Natural killer cell (primary cell): Measurements from ENCODE around the gene BEST3. TPM values are rescaled to one million over a fixed set of nuclear protein-coding genes. Genes with fewer than 3 reads are reported as not detected.

Experiments used
- ATAC-seq, 3 donors: fragments of 150-1000 bp in 2 of 3; fragments of 200-7000 bp in 1 of 3; cut with Tn5 transposase; 1 replicate in 1 of 3; 2 replicates in 2 of 3; pipeline ENCODE4 v1.10.0; 2021; ENCODE audit warnings: mild to moderate bottlenecking in 2 of 3, moderate library complexity in 2 of 3
- DNase-seq, 2 donors: peaks; one replicate each; pipeline versions ENCODE4 v3.0.0 to v3.0.0-alpha.2; 2013 to 2021; ENCODE audit warnings: mixed read lengths in 1 of 2
- H3K27ac ChIP-seq: one replicate; pipeline ENCODE4 v1.5.1; 2013; ENCODE audit warnings: mild to moderate bottlenecking, low read length
- H3K27me3 ChIP-seq: one replicate; pipeline ENCODE4 v1.6.1; 2013; ENCODE audit warnings: low read length; ENCODE audit not compliant: control insufficient read depth, insufficient read depth
- H3K36me3 ChIP-seq: one replicate; pipeline ENCODE4 v1.6.1; 2013; ENCODE audit warnings: low read length; ENCODE audit not compliant: control insufficient read depth, insufficient read depth
- H3K4me1 ChIP-seq: one replicate; pipeline ENCODE4 v1.6.1; 2013; ENCODE audit warnings: low read length; ENCODE audit not compliant: control insufficient read depth, insufficient read depth
- H3K4me3 ChIP-seq: one replicate; pipeline ENCODE4 v1.5.1; 2013; ENCODE audit warnings: low read length
- H3K9me3 ChIP-seq: one replicate; pipeline ENCODE4 v1.6.1; 2013; ENCODE audit warnings: low read length; ENCODE audit not compliant: control insufficient read depth, insufficient read depth
- H3K27ac Mint-ChIP-seq, 2 donors: one replicate each; pipeline ENCODE4 v1.8.0; 2022; ENCODE audit warnings: mild to moderate bottlenecking in 2 of 2, mixed read lengths in 2 of 2, moderate library complexity in 1 of 2
- H3K27me3 Mint-ChIP-seq, 2 donors: one replicate each; pipeline ENCODE4 v1.8.0; 2022; ENCODE audit warnings: low read depth in 2 of 2, mixed read lengths in 2 of 2
- H3K36me3 Mint-ChIP-seq: one replicate; pipeline ENCODE4 v1.8.0; 2022; ENCODE audit warnings: mixed read lengths
- H3K4me1 Mint-ChIP-seq, 2 donors: one replicate each; pipeline ENCODE4 v1.8.0; 2022; ENCODE audit warnings: mixed read lengths in 2 of 2
- H3K4me3 Mint-ChIP-seq: one replicate; pipeline ENCODE4 v1.8.0; 2022; ENCODE audit warnings: mild to moderate bottlenecking, moderate library complexity, mixed read lengths
- H3K9me3 Mint-ChIP-seq, 2 donors: one replicate each; pipeline ENCODE4 v1.8.0; 2022; ENCODE audit warnings: mixed read lengths in 2 of 2
- WGBS: methylation state at CpG from one replicate; pipeline ENCODE4 v1.1.7; 2013; ENCODE audit warnings: missing lambda C conversion rate; ENCODE audit not compliant: insufficient coverage; 5-methylcytosine and 5-hydroxymethylcytosine counted together
- intact Hi-C: fragments of 100-400 bp; cut with micrococcal nuclease; formaldehyde crosslinking; loops from one replicate; pipeline ENCODE4 v1.14.2; 2022
- total RNA-seq, 4 donors: library from RNA; stranded (reverse); fragments of 120-200 nt in 1 of 4; gene quantifications; one replicate each; pipeline versions ENCODE4 v1.2.3 to v1.2.4, GENCODE V29; 2013 to 2022
- TF ChIP-seq, protein P1 (sequence below): fragments of 200-600 bp; IDR thresholded peaks from one replicate; pipeline ENCODE4 v1.8.0; 2022; ENCODE audit warnings: antibody characterized with exemption

BEST3 gene
- total RNA-seq, 3 donors from 2014 or later (not counting 1 experiment from before 2014, with no cell fraction given) = not detected

DNA sequence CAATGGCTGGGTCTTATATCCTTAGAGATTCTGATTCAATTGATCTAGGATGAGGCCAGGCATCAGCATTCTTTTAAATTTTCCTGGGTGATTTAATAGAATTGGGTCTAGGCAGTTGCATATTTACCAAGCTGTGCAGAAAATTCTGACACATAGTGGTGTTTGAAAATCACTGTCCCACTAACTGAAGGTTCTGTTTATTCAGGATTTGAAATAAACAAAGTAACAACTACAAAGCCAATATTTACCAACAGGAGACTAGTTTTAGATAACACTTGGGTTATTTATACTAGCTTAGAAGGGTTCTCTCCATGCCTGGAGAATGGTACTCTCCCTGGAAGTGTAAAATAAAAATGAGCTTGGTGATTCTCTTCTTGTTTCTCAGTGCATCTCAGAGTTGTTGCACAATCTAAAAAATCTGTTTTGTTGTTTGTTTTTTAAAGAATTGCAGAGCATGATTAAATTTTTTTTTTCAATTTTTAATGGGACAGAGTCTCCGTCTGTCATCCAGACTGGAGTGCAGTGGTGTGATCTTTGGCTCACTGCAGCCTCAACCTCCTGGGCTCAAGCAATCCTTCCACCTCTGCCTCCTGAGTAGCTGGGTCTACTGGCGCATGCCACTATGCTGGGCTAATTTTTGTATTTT is 16.9 kb downstream of the BEST3 start:
- intact Hi-C loops = no loop called here
- Mint-ChIP-seq H3K27ac (no peak overlapping the region), H3K4me1 (no peaks in the 10 kb centered on the region), H3K36me3 (no peaks in the 10 kb centered on the region), H3K9me3 (no peaks in the 10 kb centered on the region), H3K27me3 (peaks cover 11 to 44% of the 10 kb centered on the region in 2 donors), H3K4me3 (no peak overlapping the region)
- TF ChIP-seq, protein P1, sequence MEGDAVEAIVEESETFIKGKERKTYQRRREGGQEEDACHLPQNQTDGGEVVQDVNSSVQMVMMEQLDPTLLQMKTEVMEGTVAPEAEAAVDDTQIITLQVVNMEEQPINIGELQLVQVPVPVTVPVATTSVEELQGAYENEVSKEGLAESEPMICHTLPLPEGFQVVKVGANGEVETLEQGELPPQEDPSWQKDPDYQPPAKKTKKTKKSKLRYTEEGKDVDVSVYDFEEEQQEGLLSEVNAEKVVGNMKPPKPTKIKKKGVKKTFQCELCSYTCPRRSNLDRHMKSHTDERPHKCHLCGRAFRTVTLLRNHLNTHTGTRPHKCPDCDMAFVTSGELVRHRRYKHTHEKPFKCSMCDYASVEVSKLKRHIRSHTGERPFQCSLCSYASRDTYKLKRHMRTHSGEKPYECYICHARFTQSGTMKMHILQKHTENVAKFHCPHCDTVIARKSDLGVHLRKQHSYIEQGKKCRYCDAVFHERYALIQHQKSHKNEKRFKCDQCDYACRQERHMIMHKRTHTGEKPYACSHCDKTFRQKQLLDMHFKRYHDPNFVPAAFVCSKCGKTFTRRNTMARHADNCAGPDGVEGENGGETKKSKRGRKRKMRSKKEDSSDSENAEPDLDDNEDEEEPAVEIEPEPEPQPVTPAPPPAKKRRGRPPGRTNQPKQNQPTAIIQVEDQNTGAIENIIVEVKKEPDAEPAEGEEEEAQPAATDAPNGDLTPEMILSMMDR = no peak
- no peaks in the 10 kb centered on the region for H3K9me3 ChIP-seq
- ATAC-seq (no peak), DNase-seq (no peak)
- no peaks in the 10 kb centered on the region for H3K36me3 ChIP-seq
- no peak overlapping the region for H3K27ac ChIP-seq
- H3K4me3 ChIP-seq = no peak overlapping the region
- WGBS = 91% methylated on average over 2 of the region's 2 CpGs
- H3K4me1 ChIP-seq = no peaks in the 10 kb centered on the region
- no peaks in the 10 kb centered on the region for H3K27me3 ChIP-seq

DNA sequence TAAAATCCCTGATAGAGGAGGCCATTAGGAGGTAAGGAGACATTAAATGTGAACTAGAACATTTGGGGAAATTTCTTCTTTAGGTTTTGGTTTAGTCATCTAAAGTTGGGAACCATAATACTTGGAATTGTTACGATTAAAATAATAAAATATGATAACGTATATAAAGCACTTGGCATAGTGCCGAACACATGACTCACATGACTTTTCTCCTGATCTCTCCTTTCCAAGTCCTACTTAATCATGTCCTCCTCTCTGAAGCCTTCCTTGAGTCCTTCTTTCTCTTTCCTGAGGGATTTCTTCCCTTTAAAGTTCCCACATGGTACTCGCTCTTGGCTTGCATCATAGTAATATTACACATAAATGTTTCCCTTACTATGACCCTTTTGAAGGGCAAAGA is 20.0 kb downstream of the BEST3 start:
- intact Hi-C loops = no loop called here
- H3K27ac ChIP-seq = no peak overlapping the region

DNA sequence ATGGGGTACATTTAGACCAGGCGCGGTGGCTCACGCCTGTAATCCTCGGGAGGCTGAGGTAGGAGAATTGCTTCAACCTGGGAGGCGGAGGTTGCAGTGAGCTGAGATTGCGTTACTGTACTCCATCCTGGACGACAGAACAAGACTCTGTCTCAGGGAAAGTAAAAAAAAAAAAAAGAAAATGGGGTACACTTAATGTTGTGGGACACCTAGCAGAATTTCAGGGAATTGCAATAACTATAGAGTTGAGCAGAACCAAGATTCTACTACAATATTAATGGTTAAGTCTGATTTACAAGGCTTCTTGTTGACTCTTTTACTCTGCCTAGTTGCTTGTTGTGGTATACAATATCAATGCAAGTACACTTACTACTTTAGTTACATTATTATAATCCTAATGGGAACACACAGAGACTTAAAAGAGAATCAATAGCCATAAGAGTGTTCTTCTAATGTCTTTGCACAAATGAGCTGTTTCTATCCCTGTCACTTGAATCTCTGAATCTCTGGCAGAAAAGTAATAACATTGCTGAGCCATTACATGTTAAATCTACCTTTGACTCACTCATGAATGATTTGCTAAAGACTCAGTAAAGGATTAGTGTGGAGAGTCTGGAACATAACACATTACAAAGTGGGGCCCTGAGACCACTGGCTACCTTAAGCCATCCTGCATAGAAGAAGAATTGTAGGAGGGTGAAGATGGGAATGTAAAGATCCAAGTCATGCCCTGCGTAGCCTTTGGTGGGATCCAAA is 22.7 kb downstream of the BEST3 start:
- Mint-ChIP-seq H3K9me3 (no peaks in the 10 kb centered on the region), H3K27ac (no peak overlapping the region), H3K4me3 (no peak overlapping the region), H3K27me3 (peaks cover 10 to 11% of the 10 kb centered on the region in 2 donors), H3K4me1 (no peaks in the 10 kb centered on the region), H3K36me3 (no peaks in the 10 kb centered on the region)
- H3K4me3 ChIP-seq = no peak overlapping the region
- H3K27ac ChIP-seq = no peak overlapping the region
- H3K4me1 ChIP-seq = no peaks in the 10 kb centered on the region
- no peaks in the 10 kb centered on the region for H3K27me3 ChIP-seq
- 94% methylated on average over 8 of the region's 8 CpGs for WGBS
- DNase-seq = no peak
- TF ChIP-seq, protein P1 = no peak
- no peak for ATAC-seq
- intact Hi-C loops = no loop called here
- no peaks in the 10 kb centered on the region for H3K9me3 ChIP-seq
- no peaks in the 10 kb centered on the region for H3K36me3 ChIP-seq

More for the DNA sequence above, 20.0 kb downstream of the BEST3 start:
- ATAC-seq = no peak
- H3K36me3 Mint-ChIP-seq = no peaks in the 10 kb centered on the region
- H3K27me3 ChIP-seq = no peaks in the 10 kb centered on the region
- no peaks in the 10 kb centered on the region for H3K9me3 ChIP-seq
- H3K27ac Mint-ChIP-seq = no peak overlapping the region
- peaks cover 7 to 25% of the 10 kb centered on the region in 2 donors for H3K27me3 Mint-ChIP-seq
- no peaks in the 10 kb centered on the region for H3K9me3 Mint-ChIP-seq
- no peak overlapping the region for H3K4me3 Mint-ChIP-seq
- H3K4me1 Mint-ChIP-seq = no peaks in the 10 kb centered on the region
- TF ChIP-seq, protein P1 = no peak
- DNase-seq = no peak
- no peak overlapping the region for H3K4me3 ChIP-seq
- WGBS = 90% methylated on average over 4 of the region's 4 CpGs
- no peaks in the 10 kb centered on the region for H3K36me3 ChIP-seq
- no peaks in the 10 kb centered on the region for H3K4me1 ChIP-seq
